GM19452 (cell line): ENCODE results near the gene C2CD2.
"Not testable (repeated sequence)": the region's sequence is repeated elsewhere in the genome, so short reads cannot be mapped to it uniquely, and the experiment has no call there.

ENCODE experiments used
- ATAC-seq: cut with Tn5 transposase; IDR thresholded peaks from one replicate; pipeline ENCODE4 v1.9.1; 2021; ENCODE audit not compliant: unreplicated experiment

C2CD2 gene

DNA sequence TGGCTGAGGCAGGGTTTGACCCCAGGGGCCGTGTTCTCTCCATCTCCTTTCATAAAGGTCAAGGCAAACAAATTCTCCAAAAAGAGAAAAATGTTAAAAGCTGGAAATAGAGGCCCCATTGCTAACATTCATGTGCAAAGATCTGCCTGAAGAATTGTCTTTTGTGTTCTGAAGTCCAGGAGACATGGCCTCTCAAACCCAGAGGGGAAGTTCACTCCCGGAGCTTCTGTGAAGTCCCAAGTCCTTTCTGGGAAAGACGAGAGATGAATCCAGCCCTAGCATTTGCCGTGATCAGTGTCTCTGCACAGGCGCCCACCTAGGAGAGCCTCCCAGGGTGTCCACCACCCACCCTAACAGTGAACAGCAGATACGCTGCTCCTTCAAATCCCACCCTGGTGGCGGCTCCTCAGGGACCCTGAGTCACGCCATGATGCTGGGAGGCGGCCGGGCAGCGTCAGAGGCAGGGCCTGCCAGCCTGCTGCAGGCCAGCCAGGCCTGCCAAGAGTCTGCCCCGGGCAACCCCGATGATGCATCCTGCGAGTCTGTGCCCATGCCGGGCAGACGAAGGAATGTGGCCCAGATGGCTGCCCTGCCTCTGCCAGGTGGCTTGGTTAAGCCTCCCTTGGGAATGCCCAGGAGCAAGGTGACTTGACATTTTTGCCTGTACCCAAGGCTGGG lies 5.2 kb upstream of the C2CD2 start:
- ATAC-seq = no peak

DNA sequence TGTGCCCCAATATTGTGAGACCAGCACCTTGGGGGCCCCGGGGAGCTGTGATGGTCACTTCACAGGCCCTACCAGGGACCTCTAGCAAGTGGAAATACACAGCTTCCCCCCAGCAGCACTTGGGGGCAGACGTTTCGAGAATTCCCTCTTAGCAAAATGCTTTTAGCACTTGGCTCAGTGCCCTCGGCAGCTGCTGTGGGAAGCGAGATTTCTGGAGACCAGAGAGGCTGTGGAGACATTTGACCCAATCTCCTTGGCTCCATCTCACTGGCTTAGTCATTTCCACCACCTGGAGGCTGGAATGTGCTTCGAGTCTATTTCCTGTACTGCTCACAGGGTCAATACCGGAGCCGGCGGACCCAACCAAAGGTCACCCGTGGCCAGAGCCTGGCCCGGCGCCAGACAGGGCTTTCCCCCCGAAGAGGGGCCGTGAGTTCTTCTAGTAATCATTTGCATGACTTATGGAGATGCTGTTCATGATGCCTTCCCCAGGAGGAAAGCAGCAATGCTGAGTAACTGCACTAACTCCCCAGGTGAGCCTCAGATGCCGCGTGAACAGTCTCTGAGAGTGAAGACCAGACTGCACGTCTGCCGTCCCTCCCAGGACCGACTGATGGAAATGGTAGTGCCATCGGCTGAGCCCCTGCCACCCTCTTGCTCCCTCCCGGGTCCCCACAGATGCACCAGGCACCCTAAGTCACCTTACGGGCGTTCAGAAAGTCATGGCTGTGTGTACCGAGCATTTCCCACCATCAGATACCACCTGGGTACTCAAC lies 4.4 kb upstream of the C2CD2 start:
- no peak for ATAC-seq

DNA sequence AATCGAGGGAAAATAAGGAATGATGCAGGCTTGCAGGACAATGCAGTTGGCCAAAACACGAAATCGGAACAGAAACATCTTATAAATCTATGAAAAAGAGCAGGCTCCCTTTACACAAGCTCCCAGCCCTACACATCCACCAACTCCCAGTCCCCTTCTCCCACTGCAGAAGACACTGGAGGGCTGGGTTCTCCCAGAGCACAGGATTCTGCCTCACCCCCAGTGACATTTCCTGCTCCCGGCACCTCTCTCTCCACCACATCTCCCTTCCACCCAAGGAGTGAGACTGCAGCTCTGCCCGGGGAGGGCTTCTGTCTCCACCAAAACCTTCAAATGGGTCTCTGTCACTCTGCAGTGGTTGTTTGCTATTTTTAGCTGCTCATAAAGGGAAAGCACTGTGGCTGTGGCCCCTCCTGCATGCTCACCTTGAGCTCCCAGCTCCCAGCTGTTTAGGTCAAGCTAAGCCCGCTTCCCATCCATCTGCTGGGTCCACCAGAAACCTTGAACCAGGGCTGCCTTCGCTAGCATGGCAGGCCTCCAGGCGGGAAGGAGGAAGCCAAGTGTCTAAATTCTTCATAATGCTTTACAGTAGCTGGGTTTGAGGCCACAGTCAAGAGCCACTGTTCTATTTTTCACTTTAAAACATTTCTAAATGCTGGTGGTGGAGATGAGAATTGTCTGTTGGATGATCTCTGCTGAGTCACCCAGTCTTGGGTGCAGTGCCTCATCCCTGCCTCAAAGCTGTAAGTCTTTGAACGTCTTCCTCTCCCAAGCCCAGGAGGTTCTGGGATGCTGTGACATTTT lies 3.3 kb upstream of the C2CD2 start:
- no peak for ATAC-seq

DNA sequence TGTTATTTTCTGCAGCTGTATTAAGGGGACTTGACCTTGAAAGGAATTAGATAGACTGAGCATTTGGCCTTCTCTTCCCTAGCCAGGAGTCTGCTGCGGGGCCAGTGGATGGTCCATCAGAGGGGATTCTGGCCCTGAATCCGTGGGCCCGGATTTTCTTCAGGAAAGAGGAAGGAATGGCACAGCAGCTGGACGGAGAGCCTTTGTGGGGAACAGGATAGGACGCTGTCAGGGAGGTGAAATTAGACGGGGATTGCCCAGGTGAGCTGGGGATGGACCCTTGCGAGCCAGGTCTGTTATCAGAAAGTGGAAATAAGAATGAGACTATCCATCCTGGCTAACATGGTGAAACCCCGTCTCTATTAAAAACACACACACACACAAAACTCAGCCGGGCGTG lies 1.7 kb upstream of the C2CD2 start:
- ATAC-seq = no peak

DNA sequence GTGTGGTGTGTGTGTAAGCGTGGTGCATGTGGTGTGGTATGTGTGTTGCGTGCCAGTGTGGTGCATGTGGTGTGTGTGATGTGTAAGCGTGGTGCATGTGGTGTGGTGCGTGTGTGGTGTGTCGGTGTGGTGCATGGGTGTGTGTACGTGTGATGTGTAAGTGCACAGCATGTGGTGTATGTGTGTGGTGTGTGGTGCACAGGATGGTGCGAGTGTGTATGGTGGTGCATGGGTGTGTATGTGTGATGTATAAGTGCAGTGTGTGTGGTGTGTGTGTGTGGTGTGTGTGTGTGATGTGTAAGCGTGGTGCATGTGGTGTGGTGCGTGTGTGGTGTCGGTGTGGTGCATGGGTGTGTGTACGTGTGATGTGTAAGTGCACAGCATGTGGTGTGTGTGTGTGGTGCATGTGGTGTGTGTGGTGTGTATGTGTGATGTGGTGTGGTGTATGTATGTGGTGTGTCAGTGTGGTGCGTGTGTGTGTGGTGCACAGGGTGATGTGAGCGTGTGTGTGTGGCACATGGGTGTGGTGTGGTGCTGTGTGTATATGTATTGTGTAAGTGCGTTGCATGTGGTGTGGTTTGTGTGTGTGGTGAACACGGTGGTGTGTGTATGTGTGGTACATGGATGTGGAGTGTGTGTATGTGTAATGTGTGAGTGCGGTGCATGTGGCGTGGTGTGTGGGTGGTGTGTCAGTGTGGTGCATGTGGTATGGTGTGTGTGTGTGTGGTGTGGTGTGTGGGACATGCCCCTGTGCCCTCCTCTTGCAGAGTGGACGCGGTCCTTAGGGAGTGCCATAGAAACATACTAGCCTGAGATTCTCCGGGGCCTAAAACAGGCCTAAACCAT lies 1.1 kb upstream of the C2CD2 start:
- no peak for ATAC-seq

DNA sequence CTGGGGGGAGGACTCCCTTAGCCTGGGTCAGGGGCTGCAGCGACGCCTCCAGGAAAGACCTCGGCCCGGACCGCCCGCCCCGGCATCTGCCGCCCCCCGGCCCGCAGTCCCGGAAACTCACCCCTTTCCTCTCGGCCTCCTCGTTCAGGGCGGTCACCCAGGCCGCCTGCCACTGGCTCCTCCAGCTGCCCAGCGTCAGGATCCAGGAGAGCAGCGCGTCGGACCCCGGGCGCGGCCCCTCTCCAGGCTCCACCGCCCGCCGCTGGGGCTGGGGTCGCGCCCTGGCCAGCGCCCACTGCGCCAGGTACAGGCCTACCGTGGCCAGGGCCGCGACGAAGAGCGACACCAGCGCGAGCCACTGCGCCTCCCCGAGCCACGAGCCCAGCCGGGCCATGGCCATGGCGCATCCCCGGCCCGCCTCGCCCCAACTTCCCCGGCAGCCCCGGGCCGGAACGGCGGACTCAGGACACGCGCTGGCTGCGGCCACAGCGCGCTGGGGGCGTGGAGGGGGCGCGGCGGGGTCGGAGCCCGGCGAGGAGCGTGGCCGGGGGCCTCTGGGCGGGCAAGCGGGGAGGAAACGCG lies 478 bp downstream of the C2CD2 start:
- no peak for ATAC-seq

DNA sequence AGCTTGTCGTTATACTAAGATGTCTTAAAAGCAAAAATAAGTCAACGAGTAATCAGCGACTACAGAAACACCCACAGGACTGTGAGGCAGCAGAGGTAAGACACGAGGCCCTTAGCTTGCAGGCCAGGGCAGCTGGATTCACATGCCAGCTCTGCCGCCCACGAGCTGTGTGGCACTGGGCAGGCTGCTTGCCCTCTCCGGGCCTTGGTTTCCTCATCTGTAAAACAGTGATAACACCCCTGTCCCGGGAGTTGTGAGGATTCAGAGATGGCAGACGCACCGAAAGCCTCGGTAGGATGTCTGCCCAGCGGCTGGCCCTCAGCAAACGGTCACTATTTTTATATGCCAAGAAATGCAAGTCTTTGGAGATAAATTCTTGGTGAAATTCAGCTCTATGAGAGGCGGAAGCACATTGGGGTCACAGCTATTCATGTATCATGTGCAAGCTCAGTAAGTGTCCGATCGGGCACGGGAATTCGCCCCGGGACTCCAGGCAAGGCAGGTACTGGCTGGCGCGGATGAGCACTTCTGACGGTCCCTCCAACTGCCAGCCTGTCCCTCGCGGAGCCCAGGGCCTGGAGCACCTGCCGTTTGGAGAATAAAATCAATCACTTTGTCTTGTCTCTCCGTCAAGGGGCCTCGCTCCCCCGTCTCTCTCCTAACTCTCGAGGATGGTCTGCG lies 1.1 kb downstream of the C2CD2 start:
- no peak for ATAC-seq

DNA sequence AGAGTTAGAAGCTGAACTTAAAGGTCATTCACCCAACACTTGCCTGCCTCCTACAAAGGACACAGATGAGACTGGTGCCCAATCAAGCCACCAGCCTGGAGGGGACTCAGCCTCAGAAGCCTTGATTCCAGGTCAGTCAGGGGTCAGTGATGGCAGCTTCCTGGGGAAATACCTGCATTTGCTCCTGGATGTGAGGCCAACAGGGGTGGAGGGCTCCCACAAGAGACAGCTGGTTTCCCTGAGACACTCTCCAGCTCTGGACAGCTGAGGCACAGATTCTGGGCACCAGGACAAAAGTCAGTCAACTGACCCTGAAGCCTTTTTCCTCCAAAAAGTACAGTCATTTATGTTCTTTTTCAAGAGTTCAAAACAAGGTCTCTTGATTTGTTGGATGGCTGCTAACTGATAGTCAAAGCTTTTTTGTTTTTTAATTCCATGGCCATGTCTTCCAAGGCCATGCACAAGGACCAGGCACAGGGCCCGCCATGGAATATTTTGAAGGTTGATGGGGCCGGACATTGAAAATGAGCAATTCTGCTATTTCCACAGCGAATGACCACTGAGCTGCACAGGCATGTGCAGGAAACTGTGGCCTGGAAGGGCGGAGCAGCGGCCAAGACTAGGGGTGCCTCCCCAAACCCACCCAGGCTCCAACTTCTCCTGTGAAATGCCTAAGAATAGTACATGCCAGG lies 1.8 kb downstream of the C2CD2 start:
- ATAC-seq = no peak

DNA sequence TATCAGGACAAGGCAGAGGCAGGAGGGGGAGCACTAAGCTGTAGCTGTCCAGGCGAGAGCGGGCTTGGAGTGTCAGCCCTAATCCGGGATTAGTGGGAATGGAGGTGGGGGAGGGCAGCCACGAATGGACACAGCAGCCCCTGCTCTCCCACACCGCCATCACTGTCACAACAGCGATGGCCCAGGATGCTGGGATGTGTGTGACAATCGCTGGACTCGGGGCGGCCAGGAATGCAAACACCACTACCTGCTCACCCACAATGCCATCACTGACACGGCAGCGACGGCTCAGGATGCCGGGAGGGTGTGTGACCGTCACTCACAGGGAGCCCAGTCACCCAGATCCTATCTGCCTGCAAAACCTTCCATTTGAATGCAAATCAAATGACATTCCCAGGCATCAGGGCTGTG lies 2.9 kb downstream of the C2CD2 start:
- ATAC-seq = no peak

DNA sequence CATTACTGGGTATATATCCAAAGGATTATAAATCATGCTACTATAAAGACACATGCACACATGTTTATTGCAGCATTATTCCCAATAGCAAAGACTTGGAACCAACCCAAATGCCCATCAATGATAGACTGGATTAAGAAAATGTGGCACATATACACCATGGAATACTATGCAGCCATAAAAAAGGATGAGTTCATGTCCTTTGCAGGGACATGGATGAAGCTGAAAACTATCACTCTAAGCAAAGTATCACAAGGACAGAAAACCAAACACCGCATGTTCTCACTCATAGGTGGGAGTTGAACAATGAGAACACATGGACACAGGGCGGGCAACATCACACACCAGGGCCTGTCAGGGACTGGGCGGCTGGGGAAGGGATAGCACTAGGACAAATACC lies 4.2 kb downstream of the C2CD2 start:
- ATAC-seq = not testable (repeated sequence)

DNA sequence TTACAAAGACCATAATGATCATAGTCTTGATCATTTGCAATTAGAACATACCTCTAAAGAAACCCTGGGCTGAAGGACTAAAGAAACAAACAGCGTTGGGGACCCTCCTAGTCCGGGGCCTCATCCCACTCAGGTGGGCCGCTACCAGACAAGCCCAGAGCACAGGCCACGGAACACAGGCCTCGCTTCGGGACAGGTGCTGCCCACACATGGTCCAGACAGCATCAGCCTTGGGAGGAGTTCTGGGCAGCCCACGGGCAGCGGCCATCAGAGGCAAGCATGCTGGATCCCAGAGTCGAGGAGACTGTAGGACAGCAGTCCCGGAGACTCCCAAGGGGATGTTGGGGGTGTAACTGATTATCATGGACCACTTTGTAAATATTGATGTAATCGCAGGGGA lies 4.9 kb downstream of the C2CD2 start:
- no peak for ATAC-seq

DNA sequence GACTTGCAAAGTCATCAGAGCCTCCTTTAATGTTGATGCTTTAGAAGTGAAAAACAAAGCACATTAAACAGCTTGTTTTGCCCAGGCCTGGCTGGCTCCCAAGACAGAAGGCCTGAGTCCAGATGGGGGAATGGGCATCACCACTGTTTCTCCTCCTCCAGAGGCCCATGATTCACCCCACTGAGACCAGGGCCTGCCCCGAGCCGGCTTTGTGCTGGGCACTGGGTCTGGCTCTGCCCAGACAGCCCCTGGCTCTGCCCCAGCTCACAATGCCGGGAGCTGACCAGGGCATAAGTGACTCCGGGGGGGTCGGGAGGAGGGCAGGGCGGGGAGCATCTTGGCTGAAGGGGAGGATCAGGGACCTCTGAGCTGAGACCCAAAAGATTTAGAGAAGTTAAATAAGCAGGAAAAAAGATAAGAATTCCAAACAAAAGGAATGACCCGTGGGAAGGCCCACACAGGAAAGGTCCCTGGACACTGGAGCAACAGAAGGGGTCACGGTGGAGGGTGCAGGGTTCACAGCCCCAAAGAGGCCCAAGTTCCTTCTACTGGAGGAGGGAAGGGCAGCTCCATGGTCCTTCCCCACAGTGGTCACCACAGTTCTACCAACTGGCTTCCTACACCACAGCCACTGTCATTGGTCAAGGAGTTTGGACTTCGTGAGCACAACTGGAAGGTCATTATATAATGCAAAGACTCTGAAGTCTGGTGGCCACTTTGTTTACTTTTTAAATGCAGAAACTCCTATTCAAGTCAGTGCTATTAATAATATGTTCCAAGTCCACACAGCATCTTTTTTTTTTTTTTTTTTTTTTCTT lies 5.5 kb downstream of the C2CD2 start:
- ATAC-seq = no peak

DNA sequence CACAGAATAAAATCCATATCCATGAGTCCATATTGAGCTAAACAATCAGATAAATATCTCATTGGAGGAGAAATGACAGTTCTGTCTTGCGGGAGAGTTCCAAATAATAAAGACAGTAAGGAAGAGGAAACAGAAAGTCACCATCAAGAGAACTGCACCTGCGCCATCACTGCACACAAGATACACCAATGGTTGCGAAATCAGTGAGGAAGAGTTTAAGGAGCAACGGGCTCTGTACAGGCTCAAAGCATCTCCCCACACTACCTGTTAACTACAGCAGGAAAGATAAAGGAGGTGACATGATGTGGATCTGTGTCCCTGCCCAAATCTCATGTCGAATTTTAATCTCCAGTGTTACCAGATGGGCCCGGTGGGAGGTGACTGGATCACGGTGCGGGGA lies 7.8 kb downstream of the C2CD2 start:
- no peak for ATAC-seq

DNA sequence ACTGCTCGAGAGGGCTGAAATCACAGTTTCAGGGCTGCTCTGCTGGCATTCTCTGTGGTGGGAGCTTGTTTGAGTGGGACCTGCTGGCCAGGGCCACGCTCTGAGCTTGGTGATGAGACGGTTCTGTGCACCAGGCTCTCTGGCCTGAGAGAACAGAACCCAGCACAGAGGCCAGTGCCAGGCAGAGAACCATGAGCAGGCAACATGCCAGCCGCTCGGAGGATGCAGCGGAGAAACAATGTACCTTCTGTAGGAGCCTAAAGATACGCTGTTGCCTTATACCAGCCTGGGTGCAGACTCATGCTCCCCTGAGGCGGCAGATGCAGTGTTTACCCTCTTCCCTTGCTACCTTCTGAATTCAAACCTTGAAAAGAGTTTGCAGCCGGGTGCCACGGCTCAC lies 10.0 kb downstream of the C2CD2 start:
- ATAC-seq = no peak

DNA sequence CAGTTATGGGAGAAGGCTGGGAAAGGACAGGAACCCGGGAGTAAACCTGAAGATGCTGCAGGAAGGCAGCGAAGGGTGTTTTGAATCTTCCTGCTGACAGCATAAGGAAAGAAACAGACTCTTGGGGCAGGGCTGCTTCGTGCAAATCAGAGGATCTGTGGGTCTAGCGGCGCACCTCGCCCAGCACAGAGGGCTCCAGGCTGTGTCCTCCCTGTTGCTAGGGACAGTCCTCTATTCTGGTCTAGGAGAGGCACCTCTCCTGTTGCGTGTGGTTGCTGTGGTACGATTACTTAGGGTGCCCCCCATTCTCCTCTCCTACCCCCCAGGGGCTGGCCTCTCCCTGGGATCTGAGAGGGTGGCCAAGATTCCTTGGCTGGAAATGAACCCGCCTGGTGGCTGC lies 11.4 kb downstream of the C2CD2 start:
- no peak for ATAC-seq

DNA sequence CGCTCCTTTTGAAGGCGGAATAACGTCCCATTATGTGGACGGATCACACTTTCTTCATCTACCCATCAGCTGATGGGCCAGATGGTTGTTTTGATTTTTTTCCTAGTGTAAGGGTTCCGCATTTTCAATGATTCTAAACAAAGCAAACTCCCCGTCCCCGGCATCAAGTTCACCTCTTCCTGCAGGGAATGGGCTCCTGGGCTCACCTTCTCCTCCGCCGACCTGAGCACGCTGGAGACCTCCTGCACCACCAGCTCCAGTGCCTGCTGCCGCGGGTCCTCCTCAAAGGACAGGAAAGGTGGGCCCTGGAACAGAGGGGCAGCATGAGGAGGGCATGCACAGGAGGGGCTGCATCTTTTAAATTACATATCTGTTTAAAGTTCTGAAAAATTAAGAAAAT lies 11.9 kb downstream of the C2CD2 start:
- ATAC-seq = no peak

DNA sequence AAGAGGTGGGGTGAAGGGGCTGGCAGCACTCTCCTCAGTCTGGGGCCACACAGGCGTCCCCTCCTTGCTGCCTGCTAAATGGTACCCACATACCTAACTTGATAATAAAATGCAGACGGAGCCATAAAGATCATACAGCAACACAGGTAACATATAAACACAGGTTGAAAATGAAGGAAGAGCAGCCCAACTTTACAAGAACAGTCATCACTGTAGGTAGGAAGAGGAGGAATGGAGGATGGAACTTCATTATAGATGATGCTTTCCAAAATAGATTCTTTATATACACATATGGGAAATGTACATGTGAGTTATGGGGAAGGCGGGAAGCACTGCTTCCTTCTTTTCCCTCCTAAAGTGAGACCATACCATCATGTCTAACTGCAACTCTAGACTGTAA lies 13.4 kb downstream of the C2CD2 start:
- no peak for ATAC-seq

DNA sequence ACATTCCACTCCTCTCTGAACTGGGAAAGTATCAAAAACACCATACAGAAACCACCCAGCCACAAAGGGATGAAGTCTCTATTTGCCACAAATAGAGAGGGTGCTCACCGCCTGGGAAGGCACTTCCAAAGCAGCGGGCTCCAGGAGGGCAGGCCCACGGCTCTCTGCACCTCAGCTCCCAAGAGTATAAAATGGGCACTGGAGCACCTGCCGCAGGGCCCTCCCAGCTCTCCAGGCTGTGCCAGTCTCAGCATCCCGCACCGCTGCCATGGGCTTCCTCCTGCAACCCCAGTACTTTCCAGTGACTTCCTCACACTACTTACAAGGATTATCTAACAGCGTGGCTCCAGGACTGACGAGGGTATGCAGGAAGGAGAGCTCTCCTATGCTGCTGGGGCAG lies 14.4 kb downstream of the C2CD2 start:
- ATAC-seq = no peak
